Measurements from ENCODE around the gene EPHA2.
A peak's percentile ranks its signal among the peaks of the same experiment; 100 is the strongest.

EPHA2 gene

GRCh38 chr1:16134906-16135305, 21.0 kb downstream of the EPHA2 start:
- DNase-seq (ENCODE audit: low spot score) = no peak

GRCh38 chr1:16134066-16134801, 21.6 kb downstream of the EPHA2 start:
- DNase-seq (ENCODE audit: low spot score) = no peak

GRCh38 chr1:16133007-16133961, 22.6 kb downstream of the EPHA2 start:
- DNase-seq (ENCODE audit: low spot score) = no peak

GRCh38 chr1:16132325-16132785, 23.5 kb downstream of the EPHA2 start:
- DNase-seq (ENCODE audit: low spot score) = no peak

- DNase-seq (ENCODE audit: low spot score) = no peak
Observed at GRCh38 chr1:16131636-16132324, 24.1 kb downstream of the EPHA2 start.

- no peak for DNase-seq (ENCODE audit: low spot score)
Observed at GRCh38 chr1:16130827-16131226, 25.0 kb downstream of the EPHA2 start.

- DNase-seq (ENCODE audit: low spot score) = no peak
Observed at GRCh38 chr1:16129921-16130543, 25.8 kb downstream of the EPHA2 start.

GRCh38 chr1:16129316-16129715, 26.6 kb downstream of the EPHA2 start:
- no peak for DNase-seq (ENCODE audit: low spot score)

- no peak for DNase-seq (ENCODE audit: low spot score)
Observed at GRCh38 chr1:16128338-16128741, 27.5 kb downstream of the EPHA2 start.

- no peak for DNase-seq (ENCODE audit: low spot score)
Observed at GRCh38 chr1:16127676-16128337, 28.1 kb downstream of the EPHA2 start.

- no peak for DNase-seq (ENCODE audit: low spot score)
Observed at GRCh38 chr1:16126743-16127515, 28.9 kb downstream of the EPHA2 start.

GRCh38 chr1:16126160-16126559, 29.7 kb downstream of the EPHA2 start:
- no peak for DNase-seq (ENCODE audit: low spot score)

- DNase-seq (ENCODE audit: low spot score) = no peak
Observed at GRCh38 chr1:16125483-16125882, 30.4 kb downstream of the EPHA2 start.

- DNase-seq (ENCODE audit: low spot score) = no peak
Observed at GRCh38 chr1:16125088-16125470, 30.8 kb downstream of the EPHA2 start.

- DNase-seq (ENCODE audit: low spot score) = no peak
Observed at GRCh38 chr1:16124377-16125087, 31.3 kb downstream of the EPHA2 start.

- DNase-seq (ENCODE audit: low spot score) = peak; percentile 54
Observed at GRCh38 chr1:16122916-16123315, 33.0 kb downstream of the EPHA2 start.

GRCh38 chr1:16122350-16122881, 33.5 kb downstream of the EPHA2 start:
- peak; percentile 72 for DNase-seq (ENCODE audit: low spot score)

- DNase-seq (ENCODE audit: low spot score) = no peak
Observed at GRCh38 chr1:16120940-16121410, 34.9 kb downstream of the EPHA2 start.

GRCh38 chr1:16120407-16120806, 35.5 kb downstream of the EPHA2 start:
- no peak for DNase-seq (ENCODE audit: low spot score)

- DNase-seq (ENCODE audit: low spot score) = no peak
Observed at GRCh38 chr1:16119926-16120325, 35.9 kb downstream of the EPHA2 start.
